ENCODE data around the gene CYP27A1.

CYP27A1 gene

DNA sequence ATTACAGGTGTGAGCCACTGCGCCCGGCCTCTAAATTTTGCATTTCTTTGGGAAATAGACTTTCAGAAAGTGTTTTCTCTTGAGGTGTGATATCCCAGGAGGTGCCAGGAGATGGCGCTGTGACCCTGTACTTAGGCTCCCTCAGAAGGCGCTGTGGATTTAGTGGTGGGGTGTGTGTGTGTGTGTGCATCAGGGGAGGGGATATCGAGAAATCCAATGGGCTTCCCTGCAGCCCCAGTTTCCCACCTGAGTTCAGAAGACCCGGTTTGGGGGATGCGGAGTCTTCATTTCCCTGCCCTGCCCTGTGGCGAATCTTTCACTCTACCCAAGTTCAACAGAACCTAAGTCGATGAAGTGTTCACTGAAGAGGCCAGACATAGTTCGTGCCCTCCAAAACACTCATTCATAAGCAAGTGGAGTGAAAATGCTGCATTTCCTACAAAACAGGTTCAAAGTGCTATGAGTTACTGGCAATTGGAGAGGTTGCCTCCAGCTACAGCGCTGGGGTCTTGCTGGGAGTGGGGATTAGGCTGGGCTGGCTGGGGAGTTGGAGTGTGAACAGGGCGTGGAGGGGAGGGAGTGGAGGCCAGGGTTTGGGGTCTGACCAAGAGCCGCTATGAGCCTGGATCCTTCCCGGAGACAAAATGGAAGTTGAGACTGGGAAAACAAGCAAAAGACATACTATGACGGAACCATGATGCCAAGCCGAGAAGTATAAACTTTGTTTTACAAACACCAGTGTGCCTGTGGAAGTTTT lies 71.1 kb downstream of the CYP27A1 start:
- Histone ChIP-seq H3K4me3 (ENCODE audit: severe bottlenecking) (no peak overlapping the region), H3K27ac (ENCODE audit: poor library complexity, severe bottlenecking) (no peak overlapping the region), H3K27me3 (ENCODE audit: insufficient read depth, poor library complexity, severe bottlenecking) (peaks cover 8% of the 10 kb centered on the region)

DNA sequence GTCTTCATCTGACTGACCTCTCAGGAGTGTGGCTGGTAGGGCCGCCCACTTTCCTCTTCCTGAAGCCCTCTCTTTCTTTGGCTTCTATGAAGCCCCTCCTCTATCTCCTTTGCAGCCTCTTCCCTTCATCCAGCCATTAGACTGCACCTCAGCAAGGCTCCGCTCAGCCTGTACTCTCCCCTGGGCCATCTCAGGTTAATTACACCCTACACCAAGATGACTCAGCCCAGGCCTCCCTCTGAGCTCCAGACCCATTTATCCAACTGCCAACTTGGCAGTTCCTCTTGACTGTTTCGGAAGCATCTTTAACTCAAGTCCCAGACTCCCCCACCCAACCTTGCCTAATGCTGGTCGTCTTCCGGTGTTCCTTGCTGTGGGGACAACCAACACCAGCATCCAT lies 71.8 kb downstream of the CYP27A1 start:
- peaks cover 15% of the 10 kb centered on the region for H3K27me3 ChIP-seq (ENCODE audit: insufficient read depth, poor library complexity, severe bottlenecking)

More for the DNA sequence above, 71.1 kb downstream of the CYP27A1 start:
- Histone ChIP-seq H3K9me3 (ENCODE audit: severe bottlenecking) (no peaks in the 10 kb centered on the region), H3K36me3 (ENCODE audit: low read depth) (no peaks in the 10 kb centered on the region), H3K4me1 (ENCODE audit: insufficient read depth, poor library complexity, severe bottlenecking) (peaks cover 3% of the 10 kb centered on the region)
- no peak for DNase-seq (ENCODE audit: low spot score)
- peak; percentile 12; the same call in 1 of the 3 replicates for ATAC-seq (ENCODE audit: low read depth)
- TF ChIP-seq, protein P1, sequence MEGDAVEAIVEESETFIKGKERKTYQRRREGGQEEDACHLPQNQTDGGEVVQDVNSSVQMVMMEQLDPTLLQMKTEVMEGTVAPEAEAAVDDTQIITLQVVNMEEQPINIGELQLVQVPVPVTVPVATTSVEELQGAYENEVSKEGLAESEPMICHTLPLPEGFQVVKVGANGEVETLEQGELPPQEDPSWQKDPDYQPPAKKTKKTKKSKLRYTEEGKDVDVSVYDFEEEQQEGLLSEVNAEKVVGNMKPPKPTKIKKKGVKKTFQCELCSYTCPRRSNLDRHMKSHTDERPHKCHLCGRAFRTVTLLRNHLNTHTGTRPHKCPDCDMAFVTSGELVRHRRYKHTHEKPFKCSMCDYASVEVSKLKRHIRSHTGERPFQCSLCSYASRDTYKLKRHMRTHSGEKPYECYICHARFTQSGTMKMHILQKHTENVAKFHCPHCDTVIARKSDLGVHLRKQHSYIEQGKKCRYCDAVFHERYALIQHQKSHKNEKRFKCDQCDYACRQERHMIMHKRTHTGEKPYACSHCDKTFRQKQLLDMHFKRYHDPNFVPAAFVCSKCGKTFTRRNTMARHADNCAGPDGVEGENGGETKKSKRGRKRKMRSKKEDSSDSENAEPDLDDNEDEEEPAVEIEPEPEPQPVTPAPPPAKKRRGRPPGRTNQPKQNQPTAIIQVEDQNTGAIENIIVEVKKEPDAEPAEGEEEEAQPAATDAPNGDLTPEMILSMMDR (IDR thresholded peaks at IDR 0.05; ENCODE audit: poor library complexity, severe bottlenecking): peak; percentile 80

DNA sequence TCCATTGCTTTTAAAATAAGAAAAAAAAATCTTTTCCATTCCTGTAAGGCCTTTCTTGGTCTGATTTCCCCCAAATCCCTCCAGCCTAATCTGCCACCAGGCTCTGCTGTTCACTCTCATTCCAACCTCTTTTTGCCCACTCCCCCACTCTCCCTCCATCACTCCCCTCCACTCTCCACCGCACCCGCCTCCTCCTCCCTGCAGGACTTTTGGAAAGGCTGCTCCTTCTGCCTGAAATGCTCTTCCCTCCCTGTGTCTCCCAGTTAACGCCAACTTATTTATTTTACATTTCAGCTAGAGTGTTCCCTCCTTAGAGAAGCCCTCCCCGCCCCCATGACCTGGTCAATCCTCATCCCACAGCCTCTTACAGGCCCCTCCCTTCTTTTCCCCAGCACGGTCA lies 72.9 kb downstream of the CYP27A1 start:
- Histone ChIP-seq H3K4me3 (ENCODE audit: severe bottlenecking) (no peak overlapping the region), H3K27me3 (ENCODE audit: insufficient read depth, poor library complexity, severe bottlenecking) (peaks cover 22% of the 10 kb centered on the region), H3K36me3 (ENCODE audit: low read depth) (no peaks in the 10 kb centered on the region), H3K27ac (ENCODE audit: poor library complexity, severe bottlenecking) (no peak overlapping the region), H3K4me1 (ENCODE audit: insufficient read depth, poor library complexity, severe bottlenecking) (no peaks in the 10 kb centered on the region), H3K9me3 (ENCODE audit: severe bottlenecking) (no peaks in the 10 kb centered on the region)
- TF ChIP-seq, protein P1 (IDR thresholded peaks at IDR 0.05; ENCODE audit: poor library complexity, severe bottlenecking): no peak
- DNase-seq (ENCODE audit: low spot score) (no peak), ATAC-seq (ENCODE audit: low read depth) (no peak)

More for the DNA sequence above, 71.8 kb downstream of the CYP27A1 start:
- H3K36me3 ChIP-seq (ENCODE audit: low read depth): no peaks in the 10 kb centered on the region
- H3K9me3 ChIP-seq (ENCODE audit: severe bottlenecking): no peaks in the 10 kb centered on the region
- TF ChIP-seq, protein P1 (IDR thresholded peaks at IDR 0.05; ENCODE audit: poor library complexity, severe bottlenecking): no peak
- ATAC-seq (ENCODE audit: low read depth) (peak; percentile 53), DNase-seq (ENCODE audit: low spot score) (no peak)
- H3K4me1 ChIP-seq (ENCODE audit: insufficient read depth, poor library complexity, severe bottlenecking): peaks cover 3% of the 10 kb centered on the region
- no peak overlapping the region for H3K27ac ChIP-seq (ENCODE audit: poor library complexity, severe bottlenecking)
- H3K4me3 ChIP-seq (ENCODE audit: severe bottlenecking): no peak overlapping the region

DNA sequence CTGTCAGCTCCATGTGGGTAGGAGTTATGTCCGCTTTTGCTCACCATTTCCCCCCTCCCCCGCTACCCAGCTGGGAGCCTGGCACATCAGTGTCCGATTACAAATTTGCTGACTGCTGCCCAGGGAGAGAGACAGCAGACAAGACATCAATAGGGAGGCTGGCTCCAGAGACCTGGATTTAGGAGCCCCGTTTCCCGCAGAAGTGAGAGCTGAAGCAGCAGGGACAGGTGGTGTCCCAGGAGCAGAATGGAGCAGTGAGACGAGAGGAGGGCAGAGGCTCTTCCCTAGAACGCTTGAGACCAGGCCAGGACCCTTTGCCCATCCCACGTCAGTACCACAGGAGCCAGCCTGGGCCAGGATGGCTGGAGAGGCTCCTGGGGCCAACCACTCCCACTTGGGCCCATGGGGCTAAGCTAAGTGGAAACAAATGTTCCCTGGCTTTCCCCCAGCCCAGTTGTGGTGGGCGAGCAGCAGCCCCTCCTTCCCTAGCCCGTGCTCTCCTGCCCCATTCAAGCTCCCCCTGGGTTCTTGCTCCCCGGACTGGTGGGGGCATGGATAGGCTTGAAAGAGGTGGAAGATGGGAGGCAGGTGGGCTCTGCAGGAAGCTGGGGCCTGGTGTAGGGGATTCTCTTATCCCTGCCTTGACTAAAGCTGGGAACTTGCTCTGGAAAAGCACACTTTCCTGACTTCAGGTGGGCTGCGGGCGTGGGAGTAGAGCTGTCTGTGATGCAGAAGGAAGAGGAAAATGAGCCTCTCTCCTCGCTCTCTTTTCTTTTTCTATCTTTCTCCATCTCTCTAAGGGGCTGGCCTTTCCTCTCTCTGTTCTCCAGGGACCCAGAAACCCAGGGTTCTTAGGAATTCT lies 73.6 kb downstream of the CYP27A1 start:
- peaks cover 4% of the 10 kb centered on the region for H3K4me1 ChIP-seq (ENCODE audit: insufficient read depth, poor library complexity, severe bottlenecking)
- peaks cover 29% of the 10 kb centered on the region for H3K27me3 ChIP-seq (ENCODE audit: insufficient read depth, poor library complexity, severe bottlenecking)
- no peak overlapping the region for H3K4me3 ChIP-seq (ENCODE audit: severe bottlenecking)
- H3K9me3 ChIP-seq (ENCODE audit: severe bottlenecking): no peaks in the 10 kb centered on the region
- DNase-seq (ENCODE audit: low spot score) (no peak), ATAC-seq (ENCODE audit: low read depth) (no peak)
- no peaks in the 10 kb centered on the region for H3K36me3 ChIP-seq (ENCODE audit: low read depth)
- no peak overlapping the region for H3K27ac ChIP-seq (ENCODE audit: poor library complexity, severe bottlenecking)
- TF ChIP-seq, protein P1 (IDR thresholded peaks at IDR 0.05; ENCODE audit: poor library complexity, severe bottlenecking): no peak
